H1 (cell line): ENCODE data around the gene ZNF527. TPM values are rescaled to one million over a fixed set of nuclear protein-coding genes. Genes with fewer than 3 reads are reported as not detected.
"Not testable (repeated sequence)": the region's sequence is repeated elsewhere in the genome, so short reads cannot be mapped to it uniquely, and the experiment has no call there.

ENCODE experiments used
- CTCF ChIA-PET: fragments of 300-600 bp; sonication (Branson Sonifier 250); formaldehyde crosslinking; loops from one replicate; lab custom pipeline; 2021; ENCODE audit not compliant: partially characterized antibody; lab: Charles Lee
- POLR2A ChIA-PET: fragments of 300-600 bp; sonication (Branson Sonifier 250); formaldehyde crosslinking; loops from one replicate; lab custom pipeline; 2021; ENCODE audit warnings: inconsistent platforms; ENCODE audit not compliant: partially characterized antibody; lab: Charles Lee
- DNase-seq, 2 experiments: peaks; one replicate each; pipeline versions ENCODE4 v3.0.0 to v3.0.0-alpha.2; 2010 to 2022; ENCODE audit warnings: low spot score in 2 of 2, low read depth in 1 of 2, mixed read lengths in 1 of 2
- FAIRE-seq: peaks from 2 replicates; lab custom pipeline; 2011; peaks lifted over from hg19 to GRCh38; lab: Jason Lieb, UNC
- H2AFZ ChIP-seq: 2 replicates; pipeline ENCODE4 v1.8.1; 2012; ENCODE audit warnings: low read length, inconsistent platforms
- H2AK5ac ChIP-seq: 2 replicates; pipeline ENCODE4 v1.6.1; 2013; ENCODE audit warnings: low read depth, low read length
- H2BK120ac ChIP-seq: replicated peaks from 2 replicates; pipeline ENCODE3; 2013; ENCODE audit warnings: low read depth, low read length, inconsistent platforms
- H2BK12ac ChIP-seq: 2 replicates; pipeline ENCODE4 v1.6.1; 2013; ENCODE audit warnings: low read depth, low read length
- H2BK15ac ChIP-seq: 2 replicates; pipeline ENCODE4 v1.6.1; 2013; ENCODE audit warnings: low read length
- H2BK20ac ChIP-seq: 2 replicates; pipeline ENCODE4 v1.6.1; 2013; ENCODE audit warnings: low read length
- H2BK5ac ChIP-seq: 2 replicates; pipeline ENCODE4 v1.6.1; 2013; ENCODE audit warnings: low read depth, low read length
- H3K14ac ChIP-seq: 2 replicates; pipeline ENCODE4 v1.6.1; 2013; ENCODE audit warnings: inconsistent platforms; ENCODE audit not compliant: insufficient read length
- H3K18ac ChIP-seq: 2 replicates; pipeline ENCODE4 v1.6.1; 2013; ENCODE audit warnings: low read length; ENCODE audit errors: extremely low read depth
- H3K23ac ChIP-seq: 2 replicates; pipeline ENCODE4 v1.6.1; 2013; ENCODE audit warnings: inconsistent platforms; ENCODE audit not compliant: insufficient read length
- H3K23me2 ChIP-seq: 2 replicates; pipeline ENCODE4 v1.6.1; 2013; ENCODE audit warnings: low read depth, low read length
- H3K27ac ChIP-seq: 2 replicates; pipeline ENCODE4 v1.6.1; 2011; ENCODE audit warnings: low read depth, low read length, inconsistent platforms
- H3K27me3 ChIP-seq, 4 experiments: replicated peaks in 1 of 4; 1 replicate in 1 of 4; 2 replicates in 3 of 4; pipeline versions ENCODE4 v1.6.1 to v1.8.1; 2011 to 2013; ENCODE audit warnings: low read length in 3 of 4, mild to moderate bottlenecking in 3 of 4, inconsistent platforms in 2 of 4, mixed read lengths in 2 of 4, moderate library complexity in 1 of 4; ENCODE audit not compliant: control insufficient read depth in 3 of 4, insufficient read depth in 3 of 4; ENCODE audit errors: extremely low read depth in 1 of 4
- H3K36me3 ChIP-seq, 4 experiments: 2 replicates each; pipeline versions ENCODE4 v1.6.1 to v1.8.1; 2011 to 2013; ENCODE audit warnings: mild to moderate bottlenecking in 4 of 4, low read length in 3 of 4, moderate library complexity in 2 of 4, control low read depth in 1 of 4, inconsistent platforms in 1 of 4; ENCODE audit not compliant: insufficient read depth in 4 of 4, control insufficient read depth in 2 of 4
- H3K4ac ChIP-seq: replicated peaks from 2 replicates; pipeline ENCODE3; 2013; ENCODE audit warnings: low read length, low read depth, mixed read lengths, inconsistent platforms; ENCODE audit not compliant: insufficient read length
- H3K4me1 ChIP-seq, 4 experiments: replicated peaks in 1 of 4; 1 replicate in 1 of 4; 2 replicates in 3 of 4; pipeline versions ENCODE4 v1.6.1 to v1.8.1; 2011 to 2013; ENCODE audit warnings: low read length in 3 of 4, inconsistent platforms in 2 of 4, mixed read lengths in 1 of 4; ENCODE audit not compliant: insufficient read depth in 4 of 4, control insufficient read depth in 3 of 4
- H3K4me2 ChIP-seq, 2 experiments: 2 replicates each; pipeline versions ENCODE4 v1.6.1 to v1.8.1; 2011 to 2013; ENCODE audit warnings: low read depth in 2 of 2, low read length in 2 of 2, control low read depth in 1 of 2, inconsistent platforms in 1 of 2, mild to moderate bottlenecking in 1 of 2; ENCODE audit not compliant: insufficient read depth in 1 of 2
- H3K4me3 ChIP-seq, 4 experiments: fragments of 200-600, 300-600 bp in 1 of 4; sonication (generic), shearing (Covaris generic), sonication (Bioruptor Twin) in 1 of 4; 2 replicates each; pipeline versions ENCODE4 v1.5.1 to v1.8.1; 2011 to 2016; ENCODE audit warnings: low read length in 4 of 4, low read depth in 3 of 4, control low read depth in 2 of 4, inconsistent platforms in 2 of 4, mild to moderate bottlenecking in 2 of 4, mixed read lengths in 1 of 4, moderate library complexity in 1 of 4; ENCODE audit not compliant: insufficient read depth in 2 of 4; ENCODE audit errors: extremely low read depth in 1 of 4
- H3K56ac ChIP-seq: replicated peaks from 2 replicates; pipeline ENCODE3; 2013; ENCODE audit warnings: low read depth, mild to moderate bottlenecking, mixed read lengths, low read length, inconsistent platforms; ENCODE audit not compliant: insufficient read length
- H3K79me1 ChIP-seq: 2 replicates; pipeline ENCODE4 v1.6.1; 2013; ENCODE audit warnings: low read depth, low read length, control low read depth
- H3K79me2 ChIP-seq, 2 experiments: 2 replicates each; pipeline versions ENCODE4 v1.6.1 to v1.8.1; 2012 to 2013; ENCODE audit warnings: low read length in 2 of 2, mild to moderate bottlenecking in 2 of 2, inconsistent platforms in 1 of 2; ENCODE audit not compliant: insufficient read depth in 2 of 2, control insufficient read depth in 1 of 2
- H3K9ac ChIP-seq, 4 experiments: replicated peaks in 1 of 4; 1 replicate in 1 of 4; 2 replicates in 3 of 4; pipeline versions ENCODE4 v1.6.1 to v1.8.1; 2011 to 2013; ENCODE audit warnings: low read depth in 3 of 4, low read length in 3 of 4, control low read depth in 2 of 4, mild to moderate bottlenecking in 2 of 4, moderate library complexity in 2 of 4, inconsistent platforms in 1 of 4; ENCODE audit errors: extremely low read depth in 1 of 4
- H3K9me3 ChIP-seq, 2 experiments: 2 replicates each; pipeline versions ENCODE4 v1.6.1 to v1.8.1; 2012 to 2013; ENCODE audit warnings: mild to moderate bottlenecking in 2 of 2, moderate library complexity in 2 of 2, control low read depth in 1 of 2, inconsistent platforms in 1 of 2, low read depth in 1 of 2, low read length in 1 of 2, mixed read lengths in 1 of 2; ENCODE audit not compliant: insufficient read depth in 2 of 2
- H4K20me1 ChIP-seq, 2 experiments: replicated peaks in 1 of 2; 2 replicates each; pipeline versions ENCODE3 to v1.8.1; 2011 to 2013; ENCODE audit warnings: inconsistent platforms in 2 of 2, low read length in 2 of 2, mild to moderate bottlenecking in 1 of 2; ENCODE audit not compliant: insufficient read depth in 2 of 2, control insufficient read depth in 1 of 2
- H4K5ac ChIP-seq: 2 replicates; pipeline ENCODE4 v1.6.1; 2013; ENCODE audit warnings: low read length, low read depth, mixed read lengths, inconsistent platforms; ENCODE audit not compliant: insufficient read length
- H4K8ac ChIP-seq: 2 replicates; pipeline ENCODE4 v1.8.0; 2013; ENCODE audit warnings: mild to moderate bottlenecking, moderate library complexity, low read length, inconsistent platforms; ENCODE audit not compliant: insufficient read depth; ENCODE audit errors: extremely low read depth
- H4K91ac ChIP-seq: replicated peaks from 2 replicates; pipeline ENCODE3; 2013; ENCODE audit warnings: low read length, mixed read lengths, inconsistent platforms; ENCODE audit not compliant: insufficient read length
- KDM4A ChIP-seq: IDR thresholded peaks from one replicate; pipeline ENCODE4 v1.7.1; 2012; ENCODE audit warnings: low read depth, mild to moderate bottlenecking, moderate library complexity, low read length, inconsistent platforms; ENCODE audit not compliant: severe bottlenecking
- WGBS, 2 experiments: shearing (Covaris generic) in 1 of 2; methylation state at CpG; one replicate each; pipeline versions ENCODE4 v1.1.6 to v1.1.7; 2013 to 2015; ENCODE audit warnings: low lambda C conversion rate in 2 of 2, mixed read lengths in 2 of 2, inconsistent platforms in 1 of 2, low coverage in 1 of 2, missing lambda C conversion rate in 1 of 2; ENCODE audit not compliant: insufficient replicate concordance in 2 of 2, insufficient coverage in 1 of 2, insufficient read length in 1 of 2; ENCODE audit errors: extremely low coverage in 1 of 2, missing lambda C conversion rate in 1 of 2; 5-methylcytosine and 5-hydroxymethylcytosine counted together
- polyA plus RNA-seq, 7 experiments: library from polyadenylated mRNA; depleted of rRNA in 3 of 7; stranded (reverse) in 5 of 7; unstranded in 2 of 7; fragments of >200 nt in 5 of 7; fragments of 200-250 nt in 2 of 7; gene quantifications; 1 replicate in 5 of 7; 2 replicates in 1 of 7; 4 replicates in 1 of 7; pipeline versions ENCODE4 v1.2.1 to v1.2.3, GENCODE V29; 2011 to 2013; ENCODE audit warnings: missing spikeins in 2 of 7, mixed read lengths in 2 of 7
- total RNA-seq: library from RNA; stranded (reverse); fragmentation: NEBNext Ultra II Directional; extraction: Animal tissue kit (Norgen Biotek cat#: 25700); gene quantifications from 2 replicates; pipeline ENCODE4 v1.2.1, GENCODE V29; 2021

The ZNF527 gene
- total and polyA plus RNA-seq, 2 of the 8 experiments (the other 6 are each of a cell fraction or from before 2014, with no cell fraction given): 2.1 to 4.5 TPM

DNA sequence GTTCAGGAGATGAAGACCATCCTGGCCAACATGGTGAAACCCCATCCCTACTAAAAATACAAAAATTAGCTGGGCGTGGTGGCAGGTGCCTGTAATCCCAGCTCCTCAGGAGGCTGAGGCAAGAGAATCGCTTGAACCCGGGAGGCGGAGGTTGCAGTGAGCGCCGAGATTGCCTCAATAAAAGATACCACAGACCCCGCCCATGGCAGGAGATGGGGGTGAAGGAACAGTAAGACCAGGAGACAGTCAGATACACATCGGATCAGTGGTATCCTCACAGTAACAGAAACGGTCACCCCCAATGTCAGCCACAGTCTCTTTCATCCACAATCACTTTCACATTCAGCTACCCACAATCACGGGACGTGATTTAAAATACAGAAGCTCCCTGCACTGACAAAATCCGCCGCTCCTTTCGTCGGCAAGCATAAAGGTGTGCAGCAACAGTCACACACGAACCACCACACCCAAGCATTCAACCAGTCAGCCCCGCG is 466 bp upstream of the ZNF527 start:
- not testable (repeated sequence) for H2AK5ac ChIP-seq, H3K36me3 ChIP-seq, H2BK120ac ChIP-seq, H2BK15ac ChIP-seq, H3K9me3 ChIP-seq, H3K14ac ChIP-seq, H3K79me2 ChIP-seq, H3K23me2 ChIP-seq, H3K27me3 ChIP-seq, DNase-seq, H4K91ac ChIP-seq, H2BK20ac ChIP-seq, H4K20me1 ChIP-seq, H3K23ac ChIP-seq, H3K4ac ChIP-seq, H3K4me1 ChIP-seq, H2BK12ac ChIP-seq, FAIRE-seq, H3K79me1 ChIP-seq
- ChIA-PET CTCF (interaction anchor here (0.6 kb wide), 1 partner anchor 534 kb away, joined by 4 read pairs; no protein-coding TSS in a partner anchor), POLR2A (interaction anchor here (0.7 to 2.0 kb wide), 11 partner anchors 8 to 409 kb away, joined by 3 to 19 read pairs (median 4); partner anchors contain the start of genes ZNF540, ZNF569, ZNF571 and ZNF573)
- H3K9ac ChIP-seq: peak overlapping the region in 3 of 4 experiments; percentile 34 to 52 (median 46); a peak in 4 of 7 replicates
- H3K4me3 ChIP-seq: peak overlapping the region; percentile 65 to 85 (median 71)
- 0 out of 2 replicates have a peak overlapping the region, but pooled peaks have one; percentile 68 for H3K18ac ChIP-seq
- peak overlapping the region; percentile 24 for H3K56ac ChIP-seq
- peak overlapping the region; percentile 12 for H2BK5ac ChIP-seq
- peak overlapping the region; percentile 79 for H4K5ac ChIP-seq
- WGBS, 2 experiments: 34% methylated on average over 18 of the region's 18 CpGs; no CpG with 5 or more reads in 1 of the 2 experiments
- TF ChIP-seq KDM4A: peak; percentile 17
- 0 out of 2 replicates have a peak overlapping the region, but pooled peaks have one; percentile 87 for H4K8ac ChIP-seq
- 0 out of 2 replicates have a peak overlapping the region, but pooled peaks have one; percentile 33 for H3K27ac ChIP-seq
- peak overlapping the region; percentile 100 for H2AFZ ChIP-seq
- H3K4me2 ChIP-seq: peak overlapping the region; percentile 94 to 95
